ENCODE results near the gene NOP10.
"Not testable (repeated sequence)": the region's sequence is repeated elsewhere in the genome, so short reads cannot be mapped to it uniquely, and the experiment has no call there.

- TF ChIP-seq POLR2A (IDR thresholded peaks at IDR 0.05) = not testable (repeated sequence)
- TF ChIP-seq, protein P1, sequence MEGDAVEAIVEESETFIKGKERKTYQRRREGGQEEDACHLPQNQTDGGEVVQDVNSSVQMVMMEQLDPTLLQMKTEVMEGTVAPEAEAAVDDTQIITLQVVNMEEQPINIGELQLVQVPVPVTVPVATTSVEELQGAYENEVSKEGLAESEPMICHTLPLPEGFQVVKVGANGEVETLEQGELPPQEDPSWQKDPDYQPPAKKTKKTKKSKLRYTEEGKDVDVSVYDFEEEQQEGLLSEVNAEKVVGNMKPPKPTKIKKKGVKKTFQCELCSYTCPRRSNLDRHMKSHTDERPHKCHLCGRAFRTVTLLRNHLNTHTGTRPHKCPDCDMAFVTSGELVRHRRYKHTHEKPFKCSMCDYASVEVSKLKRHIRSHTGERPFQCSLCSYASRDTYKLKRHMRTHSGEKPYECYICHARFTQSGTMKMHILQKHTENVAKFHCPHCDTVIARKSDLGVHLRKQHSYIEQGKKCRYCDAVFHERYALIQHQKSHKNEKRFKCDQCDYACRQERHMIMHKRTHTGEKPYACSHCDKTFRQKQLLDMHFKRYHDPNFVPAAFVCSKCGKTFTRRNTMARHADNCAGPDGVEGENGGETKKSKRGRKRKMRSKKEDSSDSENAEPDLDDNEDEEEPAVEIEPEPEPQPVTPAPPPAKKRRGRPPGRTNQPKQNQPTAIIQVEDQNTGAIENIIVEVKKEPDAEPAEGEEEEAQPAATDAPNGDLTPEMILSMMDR (IDR thresholded peaks at IDR 0.05) = not testable (repeated sequence)
These were observed 39.0 kb upstream of the NOP10 start for GRCh38 chr15:34381829-34382521.

Measured in testis (tissue), 2 donors.